GM06990 (cell line): ENCODE results near the gene MYOF.
"Not testable (repeated sequence)": the region's sequence is repeated elsewhere in the genome, so short reads cannot be mapped to it uniquely, and the experiment has no call there.

Experiments
- DNase-seq: peaks from one replicate; pipeline ENCODE4 v3.0.0-alpha.2; 2011; ENCODE audit not compliant: insufficient read length; ENCODE audit errors: extremely low read depth
- H3K27me3 ChIP-seq: replicated peaks from 2 replicates; pipeline ENCODE4 v1.6.0; 2011; ENCODE audit warnings: low read length; ENCODE audit not compliant: control insufficient read depth, insufficient read depth
- H3K36me3 ChIP-seq: 2 replicates; pipeline ENCODE4 v1.5.1; 2011; ENCODE audit warnings: low read length; ENCODE audit not compliant: control insufficient read depth, insufficient read depth
- H3K4me3 ChIP-seq: replicated peaks from 2 replicates; pipeline ENCODE4 v1.5.1; 2011; ENCODE audit warnings: low read depth, mild to moderate bottlenecking, control low read depth, low read length
- CTCF ChIP-seq: IDR thresholded peaks from 2 replicates; pipeline ENCODE4 v1.5.1; 2011; ENCODE audit warnings: low read length, control low read depth, mild to moderate bottlenecking, inconsistent platforms; ENCODE audit not compliant: insufficient read depth, poor library complexity, severe bottlenecking

MYOF gene

DNA sequence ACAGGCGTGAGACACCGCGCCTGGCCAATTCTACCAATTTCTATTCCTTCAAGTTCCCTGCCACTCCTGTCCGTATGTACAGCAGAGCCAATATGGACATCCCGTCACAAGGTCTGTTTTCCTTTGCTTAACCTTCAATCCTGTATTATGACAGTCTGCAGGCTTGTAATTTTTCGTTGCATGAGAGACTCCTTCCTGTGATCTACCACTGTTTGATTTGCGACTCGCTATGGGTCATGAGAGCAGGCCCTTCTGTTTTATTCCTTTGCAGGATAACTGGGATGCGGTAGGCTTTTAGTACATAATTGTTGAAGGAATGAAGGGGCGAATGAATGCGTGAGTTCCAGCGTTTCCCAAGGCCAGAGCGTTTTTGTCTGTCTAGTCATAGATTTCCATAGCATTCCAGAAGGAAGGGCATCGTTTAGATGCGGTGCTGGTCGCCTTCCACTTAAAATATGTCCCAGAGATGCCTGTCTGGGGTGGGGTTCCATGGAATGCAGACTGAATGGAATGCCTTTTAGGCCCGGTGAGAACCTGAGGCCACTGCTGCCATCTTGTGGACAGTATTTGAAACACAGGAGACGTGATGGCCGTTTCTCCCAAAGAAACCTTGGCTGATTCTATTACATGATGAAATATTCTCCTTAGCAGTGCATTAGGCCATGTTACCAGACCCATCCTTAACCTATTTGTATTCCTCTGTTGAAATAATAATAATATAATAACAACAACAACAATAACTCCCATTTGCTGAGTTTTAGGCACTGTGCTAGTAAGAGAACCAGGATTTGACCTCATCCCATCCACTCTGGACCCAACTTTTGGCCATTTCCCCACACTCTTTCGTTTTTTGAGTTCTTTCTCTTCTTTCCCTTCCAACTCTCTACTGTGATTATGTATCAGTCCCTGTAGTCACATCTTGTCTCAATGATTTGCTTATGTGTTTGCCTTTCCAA lies 193.2 kb downstream of the MYOF start:
- Histone ChIP-seq H3K4me3 (no peak overlapping the region), H3K27me3 (no peaks in the 10 kb centered on the region), H3K36me3 (no peaks in the 10 kb centered on the region)
- TF ChIP-seq CTCF = peak; percentile 70
- no peak for DNase-seq

DNA sequence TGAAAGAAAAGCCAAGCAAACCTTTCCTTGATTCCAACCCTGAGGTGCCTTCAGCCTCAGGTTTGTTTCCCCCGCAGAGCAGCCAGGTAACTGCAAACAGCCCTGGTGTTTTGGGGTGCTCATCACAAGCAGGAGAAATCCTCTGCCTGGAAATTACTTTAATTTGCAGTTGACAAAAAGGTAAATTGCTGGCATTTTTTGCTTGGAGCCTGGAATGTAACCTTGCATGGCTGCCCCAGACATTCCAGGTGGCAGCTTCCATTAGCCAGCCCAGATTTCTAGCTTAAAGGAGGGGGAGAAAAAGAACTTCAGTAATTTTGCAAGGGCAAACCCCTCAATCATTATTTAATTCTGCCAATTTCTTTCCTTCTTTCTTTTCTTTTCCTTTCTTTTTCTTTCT lies 194.4 kb downstream of the MYOF start:
- Histone ChIP-seq H3K27me3 (no peaks in the 10 kb centered on the region), H3K36me3 (no peaks in the 10 kb centered on the region), H3K4me3 (no peak overlapping the region)
- no peak for TF ChIP-seq CTCF
- DNase-seq = no peak

DNA sequence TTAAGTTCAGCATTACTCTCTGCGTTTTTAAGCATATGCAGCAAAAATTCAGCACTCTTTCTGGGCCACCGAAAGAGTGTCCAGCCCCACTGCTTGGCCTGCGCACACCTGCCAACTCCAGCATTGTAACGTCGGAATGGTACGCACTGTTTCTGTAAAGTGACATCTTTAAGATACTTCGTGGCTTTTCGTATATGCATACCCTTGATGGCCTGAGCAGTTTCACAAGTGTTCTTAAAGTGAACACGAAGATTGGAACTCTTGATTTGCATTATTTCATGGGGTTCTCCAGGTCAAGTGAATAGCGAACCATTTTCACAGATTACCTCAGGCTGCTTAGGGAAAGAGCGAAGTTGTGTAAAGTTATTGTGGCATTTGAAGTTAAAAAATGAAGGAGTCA lies 197.9 kb downstream of the MYOF start:
- H3K36me3 ChIP-seq, H3K27me3 ChIP-seq, DNase-seq: not testable (repeated sequence)

GRCh38 chr10:93281367-93281720 lies 200.8 kb downstream of the MYOF start:
- Histone ChIP-seq H3K27me3 (no peaks in the 10 kb centered on the region; the same call in 1 of the 2 replicates), H3K36me3 (no peaks in the 10 kb centered on the region), H3K4me3 (no peak overlapping the region)
- DNase-seq = no peak
- no peak for TF ChIP-seq CTCF

More for the DNA sequence above, 197.9 kb downstream of the MYOF start:
- not testable (repeated sequence) for H3K4me3 ChIP-seq

DNA sequence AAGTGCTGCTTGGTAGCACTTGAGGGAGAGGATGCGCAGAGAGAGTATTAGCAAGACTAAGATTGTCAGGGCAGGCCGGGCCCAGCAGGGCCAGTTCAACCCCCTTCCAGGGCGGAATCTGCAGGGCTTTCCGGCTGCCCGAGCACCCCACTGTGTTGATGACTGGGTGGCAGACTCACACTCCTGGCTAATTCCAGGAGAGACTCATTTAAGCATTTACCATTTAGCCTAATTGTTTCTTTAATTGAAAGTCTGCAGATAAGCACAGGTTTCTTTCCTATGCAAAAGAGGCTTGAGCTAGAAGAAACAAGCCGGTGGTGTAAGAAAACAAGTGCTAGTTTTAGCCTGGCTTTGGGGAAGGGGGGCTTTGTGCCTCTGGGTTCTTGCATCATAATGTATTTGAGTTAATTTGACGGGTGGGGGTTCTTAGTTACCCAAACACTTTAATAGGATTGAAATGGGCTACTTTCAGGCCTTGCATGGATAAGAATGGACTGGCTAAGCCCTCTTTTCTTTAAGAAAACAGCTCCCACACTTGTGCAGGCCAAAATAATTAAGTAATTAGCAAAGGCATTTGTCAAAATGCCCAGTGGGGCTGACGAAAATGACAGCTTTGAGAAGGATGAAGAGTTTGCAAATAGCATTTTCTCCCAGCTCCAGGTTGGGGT lies 201.3 kb downstream of the MYOF start:
- no peaks in the 10 kb centered on the region for H3K36me3 ChIP-seq
- no peak for DNase-seq
- no peak overlapping the region for H3K4me3 ChIP-seq
- no peak for TF ChIP-seq CTCF
- no peaks in the 10 kb centered on the region; the same call in 1 of the 2 replicates for H3K27me3 ChIP-seq

- no peak for DNase-seq
- Histone ChIP-seq H3K36me3 (no peaks in the 10 kb centered on the region), H3K4me3 (no peak overlapping the region), H3K27me3 (no peaks in the 10 kb centered on the region; the same call in 1 of the 2 replicates)
- no peak for TF ChIP-seq CTCF
Observed at GRCh38 chr10:93280121-93280698, 201.9 kb downstream of the MYOF start.
